Activated effector memory CD4-positive, alpha-beta T cell treated with Interleukin-2 at 50 U/mL for 16 hours (primary cell): ENCODE data around the gene GRB10.

Experiments used
- DNase-seq: peaks from one replicate; pipeline ENCODE4 v3.0.0-alpha.2; 2020

GRB10 gene

DNA sequence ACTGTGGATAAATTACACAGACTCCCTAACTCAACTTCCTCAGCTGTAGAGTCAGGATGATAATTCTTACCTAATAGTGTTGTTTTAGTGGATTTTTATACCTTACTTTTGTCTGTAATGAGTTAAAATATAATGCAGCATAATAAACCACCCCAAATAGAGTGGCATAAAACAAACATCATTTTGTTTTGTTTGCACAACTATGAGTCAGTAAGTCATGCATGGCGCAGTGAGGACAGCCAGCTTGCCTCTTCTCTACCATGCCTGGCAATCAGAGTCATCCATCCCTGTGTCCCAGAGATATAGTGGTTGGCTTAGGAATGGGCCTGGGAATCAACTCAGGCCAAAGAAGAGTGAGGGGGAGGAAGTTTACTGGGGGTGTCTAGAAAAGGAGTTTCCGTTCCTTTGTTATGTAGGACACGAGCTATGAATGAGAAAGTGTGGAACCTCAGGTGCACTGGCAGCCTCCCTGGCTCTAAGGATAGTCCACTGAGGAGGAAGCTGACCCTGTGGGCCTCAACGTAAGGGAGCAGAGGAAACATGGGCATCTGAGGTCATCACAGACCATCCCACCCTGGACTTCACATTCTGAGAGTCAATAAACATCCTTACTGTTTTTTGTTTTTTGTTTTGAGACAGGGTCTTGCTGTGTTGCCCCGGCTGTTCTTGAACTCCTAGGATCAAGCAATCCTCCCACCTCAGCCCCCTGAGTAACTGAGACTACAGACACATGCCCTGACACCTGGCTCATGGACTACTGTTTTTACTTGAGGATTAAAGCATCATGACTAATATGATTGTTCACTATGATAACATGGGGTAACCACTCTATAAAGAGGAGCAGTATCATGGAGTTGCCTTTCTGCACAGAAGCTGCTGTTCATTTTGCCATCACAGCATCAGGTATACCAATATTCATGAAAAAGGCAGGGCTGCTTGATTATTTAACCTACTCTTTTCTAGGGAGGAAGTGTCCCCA, 21.0 kb upstream of the GRB10 start:
- DNase-seq: no peak

DNA sequence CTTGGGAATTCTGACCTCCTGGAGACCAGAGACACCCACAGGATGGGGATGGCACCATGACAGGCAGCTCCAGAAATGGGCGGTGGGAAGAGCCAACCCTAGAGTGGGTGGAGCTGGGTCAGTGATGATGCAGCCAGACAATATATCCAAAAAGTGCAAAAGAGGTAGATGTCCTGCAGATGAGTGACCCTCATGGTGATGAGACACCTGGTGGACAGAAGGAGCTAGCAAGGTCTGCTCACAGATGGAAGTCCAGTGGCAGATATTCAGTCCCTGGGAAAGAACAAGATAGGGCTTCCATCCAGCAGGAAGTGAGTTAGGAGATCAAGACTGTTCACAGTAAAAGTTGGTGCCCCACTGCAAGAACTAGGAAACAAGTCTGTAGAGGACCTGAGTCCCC, 19.2 kb upstream of the GRB10 start:
- DNase-seq: no peak

DNA sequence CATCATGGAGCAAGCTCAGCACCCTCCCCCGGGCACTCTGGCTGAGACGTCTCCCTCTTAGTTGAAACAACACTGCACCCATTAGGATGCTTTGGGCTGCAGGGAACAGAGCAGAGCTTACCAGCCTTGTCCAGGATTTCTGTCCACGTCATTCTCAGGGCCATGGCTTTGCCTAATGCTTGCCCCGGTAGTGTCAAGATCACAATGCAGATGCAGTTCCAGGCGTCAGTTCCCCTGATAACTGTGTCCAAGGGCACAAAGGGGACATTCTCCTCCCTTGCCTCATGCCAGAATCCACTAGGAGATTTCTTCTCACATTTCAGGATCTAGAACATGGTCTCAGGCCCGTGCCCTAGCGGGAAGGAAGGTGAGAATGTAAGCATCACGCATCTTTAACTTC, 17.2 kb upstream of the GRB10 start:
- DNase-seq: no peak

DNA sequence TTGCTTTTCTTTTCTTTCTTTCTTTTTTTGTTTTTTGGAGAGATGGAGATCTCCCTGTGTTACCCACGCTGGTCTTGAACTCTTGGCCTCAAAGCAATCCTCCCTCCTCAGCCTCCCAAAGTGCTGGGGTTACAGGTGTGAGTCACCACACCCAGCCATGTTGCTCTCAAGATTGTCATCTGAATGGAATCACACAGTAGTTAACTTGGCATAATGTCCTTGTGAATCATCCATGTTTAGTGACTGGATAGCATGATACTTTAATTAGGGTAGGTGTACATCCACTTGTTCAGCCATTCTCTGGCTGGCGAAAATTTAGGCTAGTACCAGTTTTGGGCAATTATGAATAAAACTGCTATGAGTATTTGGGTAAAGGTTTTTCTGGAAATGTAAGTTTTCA, 15.4 kb upstream of the GRB10 start:
- no peak for DNase-seq

DNA sequence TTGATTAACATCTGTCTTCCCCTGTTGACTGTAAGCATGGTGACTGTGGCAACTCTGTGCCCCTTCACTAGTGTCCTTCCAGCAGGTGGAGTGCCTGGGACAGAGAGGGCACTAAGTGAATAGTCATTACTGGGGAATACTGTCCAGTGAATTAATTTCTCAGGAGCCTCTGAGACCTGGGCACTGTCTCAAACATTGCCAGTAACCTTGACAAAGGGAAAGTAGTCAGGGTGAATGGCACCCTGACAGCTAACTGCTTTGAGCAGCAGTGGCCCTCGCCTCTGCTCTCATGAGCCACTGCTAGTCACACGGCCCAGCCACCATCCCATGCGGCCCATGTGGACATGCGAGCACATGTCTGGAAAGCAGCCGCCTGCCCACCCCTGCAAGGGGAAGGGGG, 13.1 kb upstream of the GRB10 start:
- DNase-seq: no peak

DNA sequence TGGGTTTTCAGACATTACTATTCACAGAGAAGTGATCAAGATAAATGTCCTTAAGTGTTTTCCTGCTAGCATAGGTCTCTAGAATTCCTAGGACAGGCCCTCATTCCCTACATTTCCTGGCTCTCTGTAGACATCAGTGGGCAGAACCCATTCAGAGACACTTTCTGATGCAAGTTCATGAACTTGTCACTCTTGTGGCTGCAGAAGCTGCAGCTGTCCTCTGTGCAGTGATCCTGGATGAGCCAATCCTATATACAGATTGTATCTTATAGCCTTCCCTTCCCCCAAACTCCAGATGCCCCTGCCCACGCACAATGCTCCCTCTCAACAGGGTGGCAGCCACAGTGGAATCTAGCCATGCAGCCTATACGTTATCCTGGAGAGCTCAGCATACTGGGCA, 12.6 kb upstream of the GRB10 start:
- DNase-seq: no peak

DNA sequence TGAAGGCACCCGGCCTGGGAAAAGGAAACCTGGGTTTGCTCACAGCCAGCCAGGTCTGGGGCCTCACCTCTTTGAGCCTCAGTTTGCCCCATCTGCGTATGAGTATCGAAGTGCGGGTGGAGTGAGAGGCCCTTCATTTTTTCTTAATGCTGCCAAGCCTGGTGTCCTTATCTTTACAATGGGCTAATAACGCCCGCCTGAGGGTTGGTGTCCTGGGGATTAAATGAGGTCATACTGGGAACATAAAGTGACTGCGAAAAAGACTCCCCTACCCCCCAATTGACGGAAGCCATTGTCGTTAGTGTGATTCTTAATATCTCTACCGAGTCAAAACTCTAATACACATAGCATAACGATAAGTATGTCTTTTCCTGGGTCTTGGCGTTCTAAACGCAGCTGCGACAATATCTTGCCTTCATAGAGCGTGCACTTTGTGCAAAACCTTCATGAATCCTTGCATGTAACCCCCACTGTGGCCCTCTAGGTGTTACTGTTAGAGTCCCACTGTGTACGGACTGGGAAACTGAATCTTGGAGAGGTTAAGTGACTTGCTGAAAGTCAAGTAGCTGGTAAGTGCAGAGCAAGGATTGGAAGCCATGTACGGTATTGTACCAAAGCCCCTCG, 11.4 kb upstream of the GRB10 start:
- DNase-seq: no peak

DNA sequence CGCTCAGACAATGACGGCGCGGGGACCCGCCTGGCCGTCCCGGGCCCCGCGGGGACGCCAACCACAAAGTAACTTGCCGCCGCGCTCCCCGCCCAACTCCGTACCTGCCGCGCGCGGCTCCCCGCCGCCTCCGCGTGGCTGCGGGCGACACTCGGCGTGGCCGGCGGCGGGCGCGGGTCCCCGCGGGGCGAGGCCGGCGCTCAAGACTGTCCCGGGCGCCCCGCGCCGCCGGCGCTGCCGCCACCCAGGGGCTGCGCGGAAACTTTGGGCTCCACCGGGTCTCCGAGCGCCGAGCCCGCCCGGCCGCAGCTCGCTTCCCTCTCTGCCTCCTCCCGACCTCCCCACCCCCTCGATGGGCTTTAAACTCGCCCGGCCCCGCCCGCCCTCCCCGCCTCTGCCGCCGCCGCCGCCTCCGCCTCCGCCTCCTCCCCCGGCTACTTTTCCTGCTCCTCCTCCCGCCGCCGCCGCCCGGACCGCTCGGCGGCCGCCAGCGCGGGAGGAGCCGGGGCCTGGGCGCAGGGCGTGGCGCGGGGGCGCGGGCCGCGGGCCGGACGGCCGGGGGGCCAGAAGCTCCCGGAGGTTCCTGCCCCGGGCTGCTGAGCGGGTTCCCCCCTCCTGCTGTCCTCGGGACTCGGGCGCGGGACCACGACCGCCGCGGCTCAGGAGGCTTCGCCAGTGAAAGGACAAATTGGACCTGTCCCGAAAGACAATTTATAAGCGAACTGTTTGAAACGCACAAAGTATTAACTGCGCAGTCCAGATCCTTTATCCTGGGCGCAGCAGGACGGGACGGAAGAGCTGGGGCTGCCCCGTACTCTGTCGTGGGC, 10.6 kb upstream of the GRB10 start:
- DNase-seq: peak; percentile 15

DNA sequence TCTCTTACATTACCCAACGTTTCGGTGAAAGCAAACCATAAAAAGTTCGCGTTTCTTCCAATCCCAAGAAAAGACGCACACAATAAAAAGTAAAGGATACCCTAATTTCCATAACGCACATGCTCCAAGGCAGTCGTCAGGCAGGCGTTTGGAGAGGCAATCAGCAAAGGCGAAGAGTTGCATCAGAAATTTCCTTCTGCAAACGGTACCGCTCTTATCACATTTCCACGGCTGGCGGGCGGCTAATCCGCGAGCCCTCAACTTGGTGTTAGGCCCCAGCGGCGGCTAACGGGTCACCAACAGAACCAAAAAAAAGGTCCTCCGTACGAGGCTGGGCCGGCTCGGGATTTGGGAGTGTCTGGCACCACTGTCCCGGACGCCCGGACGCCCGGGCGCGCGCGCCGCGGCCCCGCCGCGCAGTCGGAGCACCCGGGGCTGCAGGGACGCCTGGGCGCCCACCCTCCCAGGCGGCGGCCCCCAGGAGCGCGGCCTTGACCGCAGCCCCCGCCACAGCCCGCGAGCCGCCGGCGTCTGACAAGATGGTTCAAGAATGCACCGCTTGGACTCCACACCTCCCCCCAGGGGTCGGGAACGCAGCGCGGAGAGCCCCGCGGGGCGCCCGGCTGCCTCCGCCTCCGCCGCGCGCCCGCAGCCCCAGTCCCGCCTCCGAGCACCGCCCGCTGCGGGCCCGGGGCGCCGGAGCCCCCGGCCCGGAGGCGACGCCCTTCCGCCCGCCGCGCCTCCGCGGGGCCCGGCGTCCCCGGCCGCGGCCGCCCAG, 9.8 kb upstream of the GRB10 start:
- DNase-seq: no peak

DNA sequence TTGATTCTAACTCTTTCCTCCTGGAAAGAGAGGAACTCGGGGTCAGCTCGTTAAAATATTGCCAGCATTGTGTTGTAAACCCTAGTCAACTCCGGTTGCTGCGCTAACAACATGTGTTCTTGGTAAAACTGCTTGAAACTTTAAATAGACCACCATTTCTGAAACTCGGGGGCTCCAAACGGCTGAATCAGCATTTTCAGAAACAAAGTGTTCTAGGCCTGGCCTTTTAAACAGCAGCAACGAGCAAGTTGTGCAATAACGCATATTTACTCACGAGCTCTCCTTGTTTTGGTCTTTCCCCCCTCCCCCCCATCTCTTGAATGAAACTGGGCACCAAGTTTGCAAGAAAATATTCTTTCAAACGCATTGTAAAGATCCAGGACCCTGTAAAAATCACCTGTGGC, 9.2 kb upstream of the GRB10 start:
- no peak for DNase-seq

DNA sequence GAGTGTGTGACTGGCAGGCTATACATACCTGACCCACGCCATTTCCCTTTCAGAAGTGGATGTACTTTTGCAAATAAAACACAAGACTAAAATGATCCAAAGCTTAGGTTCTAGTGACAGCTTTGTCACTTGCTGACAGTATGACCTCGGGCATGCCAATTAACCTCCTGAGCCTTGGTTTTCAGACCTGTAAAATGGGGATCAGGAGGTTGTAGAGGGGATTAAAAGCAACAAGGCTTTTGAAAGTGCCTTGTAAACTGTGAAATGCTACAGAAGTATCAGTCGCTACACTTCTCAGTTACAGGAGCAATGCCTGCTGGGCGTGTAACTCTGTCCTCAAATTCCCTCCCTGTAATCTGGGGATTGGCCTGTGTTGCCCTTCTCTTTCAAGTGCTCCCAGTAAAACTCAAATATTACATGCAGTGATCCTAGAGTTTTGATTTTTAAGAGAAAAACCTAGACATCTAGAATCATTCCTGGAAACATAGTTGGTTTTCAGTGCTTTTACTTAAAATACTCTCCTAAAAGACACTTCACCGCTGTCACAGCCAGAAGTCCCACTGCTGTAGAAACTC, 8.8 kb upstream of the GRB10 start:
- DNase-seq: no peak

DNA sequence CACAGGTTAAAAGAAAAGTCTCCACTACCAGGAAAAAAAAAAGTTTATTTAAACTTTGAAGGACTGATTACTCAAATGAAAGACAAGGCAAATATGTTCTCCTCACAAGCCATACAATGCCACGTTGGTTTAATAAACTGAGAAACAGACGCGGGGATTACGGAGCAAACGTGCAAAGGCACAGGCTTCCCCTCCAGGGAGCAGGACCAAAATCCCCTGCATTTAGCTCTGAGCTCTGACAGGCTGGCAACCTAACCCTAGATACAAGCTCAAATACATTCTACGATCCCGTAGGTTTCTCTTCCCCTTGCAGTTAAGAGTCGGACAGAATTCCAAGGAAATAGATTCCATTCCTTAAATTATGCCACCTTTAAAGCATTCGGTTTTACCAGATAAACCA, 7.7 kb upstream of the GRB10 start:
- no peak for DNase-seq

DNA sequence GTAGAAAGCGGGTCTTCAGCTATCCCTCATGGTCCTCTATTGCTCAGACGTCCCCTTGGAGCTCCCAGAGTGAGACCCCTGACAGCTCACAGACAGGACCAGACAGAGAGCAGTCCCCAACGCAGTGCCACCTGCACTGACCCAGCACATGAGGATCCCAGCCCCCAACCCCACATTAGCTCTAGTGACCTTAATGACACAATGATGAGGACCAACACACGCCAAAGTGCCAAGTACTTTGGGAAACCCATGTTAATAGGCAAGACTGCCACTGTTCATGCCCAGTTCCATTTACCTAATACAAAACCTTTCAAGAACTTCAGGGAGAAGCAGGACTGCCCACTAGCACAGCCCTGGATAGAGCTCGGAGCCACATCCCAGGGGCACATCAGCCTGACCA, 5.7 kb upstream of the GRB10 start:
- no peak for DNase-seq

DNA sequence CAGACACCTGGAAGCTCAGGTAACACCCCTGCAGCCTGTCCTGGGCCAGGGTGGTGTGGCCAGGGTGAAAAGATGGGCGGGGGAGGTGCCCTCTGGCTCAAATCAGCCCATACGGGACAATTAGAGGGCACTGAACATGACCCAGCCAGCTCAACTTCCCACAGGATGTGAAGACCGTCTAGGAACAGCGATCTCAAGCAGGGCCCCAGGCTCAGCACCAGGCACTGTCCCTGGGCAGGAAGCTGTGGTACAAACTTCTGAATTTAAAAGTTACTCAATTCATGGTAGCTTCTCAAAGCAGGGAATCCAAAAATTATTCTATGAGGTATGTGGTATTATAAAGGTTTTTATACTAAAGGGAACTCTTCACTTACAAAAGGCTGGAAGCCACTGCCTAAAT, 5.1 kb upstream of the GRB10 start:
- DNase-seq: no peak

DNA sequence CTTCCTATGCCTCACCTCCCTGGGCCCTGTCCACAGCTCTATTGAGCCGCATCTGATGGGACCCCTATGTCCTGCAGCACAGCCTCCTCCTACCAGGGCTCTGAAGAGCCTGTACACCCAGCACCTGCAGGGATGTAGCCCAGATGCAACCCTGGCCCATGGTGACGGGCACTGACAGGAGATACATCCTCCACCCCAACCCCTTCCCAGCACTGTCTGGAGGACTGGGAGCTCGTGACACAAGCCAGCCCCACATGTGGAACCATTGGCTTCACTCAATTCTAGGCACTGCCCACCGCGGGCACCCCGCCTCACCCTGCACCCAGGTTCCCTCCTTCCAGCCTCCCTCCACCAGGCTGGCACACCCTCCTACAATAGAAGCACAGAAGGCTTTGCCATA, 2.6 kb upstream of the GRB10 start:
- DNase-seq: no peak

DNA sequence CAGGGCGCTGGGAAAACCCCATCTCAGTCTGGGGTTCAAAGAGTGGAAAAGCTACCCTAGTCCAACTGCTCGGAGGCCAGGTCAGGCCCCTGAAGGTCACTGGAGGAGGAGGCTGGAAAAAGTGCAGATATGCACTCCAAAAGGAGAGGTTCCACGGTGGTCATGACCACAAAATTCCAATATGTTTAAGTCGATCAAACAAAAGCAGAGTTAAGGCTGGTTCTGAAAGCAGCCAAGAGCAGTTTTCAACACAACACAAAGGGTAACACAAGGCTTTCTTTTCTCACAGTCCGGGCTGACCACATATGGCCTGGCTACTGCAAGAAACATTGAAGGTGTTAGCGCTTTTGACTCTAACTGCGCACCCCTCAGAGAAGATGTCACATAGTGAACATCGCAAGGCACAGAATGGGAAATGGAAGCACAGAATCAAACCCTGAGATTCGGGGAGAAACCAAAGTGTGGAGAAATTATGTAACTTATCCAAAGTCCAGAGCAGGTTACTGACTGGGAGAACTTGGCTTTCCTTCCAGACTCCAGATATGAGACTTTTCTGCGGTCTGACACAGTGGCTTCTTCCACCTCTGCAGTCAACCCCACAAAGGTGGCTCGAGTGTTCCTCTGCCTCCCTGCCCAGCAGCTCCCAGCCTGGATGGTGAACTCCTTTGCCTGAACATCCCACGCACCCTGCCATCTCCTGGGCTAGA, 1.3 kb upstream of the GRB10 start:
- DNase-seq: no peak

DNA sequence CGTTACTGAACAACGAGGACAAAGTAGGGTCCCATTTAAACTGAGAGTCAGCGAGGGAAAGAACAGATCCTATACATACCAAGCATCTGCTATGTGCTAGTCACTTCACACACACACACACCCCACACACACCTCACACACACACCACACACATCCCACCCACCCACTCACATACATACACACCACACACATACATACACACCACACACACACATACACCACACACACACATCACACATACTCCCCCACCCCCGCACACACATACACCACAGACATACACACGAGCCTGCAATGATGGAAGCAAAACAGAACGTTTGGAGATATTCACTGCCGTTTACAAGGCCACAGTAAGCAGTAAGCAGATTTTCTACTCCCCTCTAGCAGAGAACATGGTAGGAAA, 607 bp upstream of the GRB10 start:
- DNase-seq: no peak

DNA sequence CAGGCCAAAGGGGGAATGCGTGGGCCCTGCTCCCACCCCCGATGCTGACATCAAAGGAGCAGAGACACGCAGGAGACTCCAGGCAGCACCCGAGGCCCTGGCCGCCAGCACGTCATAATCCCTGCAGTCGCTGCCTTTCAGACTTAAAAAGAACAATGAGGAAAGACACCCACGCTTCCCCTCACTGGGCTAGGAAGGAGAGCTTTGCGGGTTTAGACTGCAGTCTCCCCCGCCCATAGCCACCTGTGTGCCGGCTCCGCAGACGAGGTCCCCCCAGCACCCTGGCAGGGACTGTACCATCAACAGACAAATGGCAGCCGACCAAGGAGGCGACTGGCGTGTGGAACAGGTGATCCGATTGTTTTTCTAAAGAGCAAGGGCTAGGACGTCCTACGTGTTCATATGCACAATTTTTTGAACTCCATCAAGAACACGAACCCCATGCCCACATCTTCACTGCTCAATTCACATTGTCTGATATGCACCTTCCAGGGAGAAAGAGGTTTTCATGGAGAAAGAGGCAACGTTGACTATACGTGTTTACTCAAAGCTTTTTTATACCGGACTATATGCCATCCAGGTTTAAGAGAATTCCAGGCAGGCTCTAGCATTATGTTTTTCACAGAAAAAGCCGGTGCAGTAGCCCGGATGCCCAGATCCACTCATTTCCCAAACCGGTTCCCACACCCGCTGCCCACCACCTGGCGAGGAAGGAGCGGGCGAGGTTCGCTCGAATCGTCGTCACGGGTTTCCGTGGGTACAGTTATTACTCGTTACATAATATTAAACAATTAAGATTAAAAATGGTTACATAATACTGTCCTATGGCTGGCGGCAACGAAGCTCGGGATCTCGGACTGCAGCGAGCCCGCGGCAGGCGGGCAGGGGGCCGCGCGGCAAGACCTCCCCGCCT, 1.1 kb downstream of the GRB10 start:
- DNase-seq: no peak

DNA sequence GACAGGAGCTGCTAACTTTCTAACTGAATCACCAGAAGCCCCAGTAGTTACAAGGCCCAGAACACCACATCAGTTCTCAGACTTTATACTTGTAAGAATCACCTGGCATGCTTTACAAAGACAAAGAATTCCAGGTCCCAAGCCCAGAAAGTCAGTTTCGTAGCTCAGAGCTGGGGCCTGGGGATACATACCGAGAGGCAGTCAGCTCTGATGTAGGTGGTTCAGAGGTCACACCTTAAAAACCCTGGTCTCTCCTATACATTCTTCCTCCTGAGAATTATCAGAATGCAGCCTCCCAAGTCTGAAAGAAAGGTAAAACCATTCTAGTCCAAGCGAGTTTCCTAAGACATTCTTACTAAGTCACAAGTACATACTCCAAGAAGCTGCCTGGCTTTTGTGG, 2.3 kb downstream of the GRB10 start:
- DNase-seq: no peak

DNA sequence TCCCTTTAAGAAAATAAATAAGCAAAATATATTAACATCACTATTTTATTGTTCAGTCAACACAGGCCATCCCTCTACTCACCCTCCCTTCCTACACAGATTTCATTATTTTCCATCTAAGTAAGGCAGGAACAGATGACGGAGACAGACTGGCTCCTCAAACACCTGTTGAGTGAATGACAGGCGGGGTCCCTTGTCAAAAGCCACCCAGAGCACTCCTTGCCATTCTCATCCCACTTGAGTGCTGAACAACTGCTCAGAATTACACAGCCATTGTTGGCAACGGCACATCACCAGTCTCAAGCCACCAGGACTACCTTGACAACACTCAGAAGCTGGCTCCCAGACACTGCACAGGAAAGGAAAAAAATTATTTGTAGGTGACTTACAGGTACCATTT, 3.3 kb downstream of the GRB10 start:
- no peak for DNase-seq

DNA sequence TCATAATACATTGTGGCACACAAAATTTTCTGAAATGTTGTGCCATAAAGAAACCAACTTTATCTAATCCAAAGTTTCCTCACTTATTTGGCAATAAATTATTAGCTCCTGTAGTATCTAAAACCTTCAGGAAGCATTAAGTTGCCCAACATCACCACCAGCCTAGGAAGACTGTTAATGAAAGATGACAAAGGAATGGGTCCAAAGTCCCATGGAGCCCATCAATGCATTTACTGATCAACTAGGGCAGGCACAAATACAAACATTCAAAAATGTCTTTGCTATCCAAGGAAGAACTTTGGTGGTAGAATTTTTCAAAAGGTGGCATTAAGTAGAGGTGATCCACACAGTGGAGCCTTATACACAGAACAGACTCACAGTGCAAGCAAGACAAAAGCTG, 4.5 kb downstream of the GRB10 start:
- no peak for DNase-seq
